IPS-11a (cell line): Measurements from ENCODE around the gene CREBL2.
"Not testable (repeated sequence)": the region's sequence is repeated elsewhere in the genome, so short reads cannot be mapped to it uniquely, and the experiment has no call there.

Experiments used
- H3K4me3 ChIP-seq: one replicate; pipeline ENCODE4 v1.5.1; 2013; ENCODE audit warnings: low read depth, low read length, control low read depth

The CREBL2 gene

GRCh38 chr12:12635651-12636050 is 24.0 kb downstream of the CREBL2 start:
- no peak overlapping the region for H3K4me3 ChIP-seq

DNA sequence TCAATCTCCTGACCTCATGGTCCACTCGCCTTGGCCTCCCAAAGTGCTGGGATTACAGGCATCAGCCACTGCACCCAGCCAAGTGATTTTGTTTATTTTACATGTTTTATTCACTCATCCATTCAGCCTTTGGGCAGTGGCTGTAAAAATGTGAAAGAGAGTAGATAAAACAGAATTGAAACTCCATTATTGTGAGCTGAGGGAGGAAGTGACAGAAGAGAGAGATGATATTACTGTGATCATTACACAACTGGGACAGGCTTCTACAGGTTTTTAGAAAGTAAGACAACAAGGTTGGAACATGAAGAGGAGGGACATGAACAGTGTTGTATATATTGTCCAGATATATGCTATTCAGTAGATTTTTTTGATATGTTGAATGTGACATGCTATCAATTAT is 25.0 kb downstream of the CREBL2 start:
- no peak overlapping the region for H3K4me3 ChIP-seq

DNA sequence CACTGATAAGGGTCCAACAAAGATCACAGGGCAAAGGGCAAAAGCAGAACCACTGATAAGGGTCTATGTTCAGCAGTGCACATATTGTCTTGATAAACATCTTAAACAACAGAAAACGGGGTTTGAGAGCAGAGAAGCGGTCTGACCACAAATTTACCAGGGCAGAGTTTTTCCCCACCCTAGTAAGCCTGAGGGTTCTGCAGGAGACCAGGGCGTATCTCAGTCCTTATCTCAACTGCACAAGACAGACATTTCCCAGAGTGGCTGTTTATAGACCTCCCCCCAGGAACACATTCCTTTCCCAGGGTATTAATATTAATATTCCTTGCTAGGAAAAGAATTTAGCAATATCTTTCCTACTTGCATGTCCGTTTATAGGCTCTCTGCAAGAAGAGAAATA is 28.3 kb downstream of the CREBL2 start:
- H3K4me3 ChIP-seq = not testable (repeated sequence)

DNA sequence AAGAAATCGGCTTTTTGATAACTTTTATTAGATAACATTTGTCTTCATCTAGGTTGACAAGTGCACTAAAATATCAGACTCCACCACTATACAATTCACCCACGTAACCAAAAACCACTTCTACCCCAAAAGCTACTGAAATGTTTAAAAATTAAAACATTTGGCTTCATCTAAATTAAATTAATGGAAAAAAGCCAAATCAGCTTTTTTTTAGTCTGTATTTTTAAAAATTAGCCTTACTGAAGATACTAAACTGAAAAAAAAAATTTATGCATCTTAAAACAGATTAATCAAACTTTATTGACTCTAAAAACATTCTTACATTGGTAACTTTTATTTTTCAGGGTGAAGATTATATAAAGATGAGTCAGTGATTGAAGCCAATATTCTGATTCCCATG is 30.0 kb downstream of the CREBL2 start:
- no peak overlapping the region for H3K4me3 ChIP-seq

DNA sequence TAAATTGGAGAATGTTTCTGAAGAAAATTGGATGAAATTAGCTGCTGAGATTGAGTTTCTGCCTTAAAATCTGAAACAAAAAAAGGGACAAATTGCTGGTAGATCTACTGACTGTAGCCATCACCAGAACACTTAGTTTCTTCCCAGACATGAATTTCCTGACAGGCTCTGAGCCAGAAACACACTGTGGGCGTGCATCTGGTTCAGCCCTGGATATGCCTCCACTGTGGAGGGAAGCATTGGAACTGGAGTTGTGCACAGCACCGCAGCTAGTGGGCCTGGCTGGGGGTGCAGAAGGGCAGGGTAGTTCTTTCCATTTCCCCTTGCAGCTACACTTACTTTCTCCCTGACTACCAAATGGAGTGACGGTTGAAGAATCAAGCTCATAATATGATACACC is 31.2 kb downstream of the CREBL2 start:
- H3K4me3 ChIP-seq = no peak overlapping the region

- H3K4me3 ChIP-seq = no peak overlapping the region
Measured at GRCh38 chr12:12645485-12645884, 33.8 kb downstream of the CREBL2 start.

- not testable (repeated sequence) for H3K4me3 ChIP-seq
Measured at GRCh38 chr12:12645968-12646367, 34.3 kb downstream of the CREBL2 start.

- no peak overlapping the region for H3K4me3 ChIP-seq
Measured at GRCh38 chr12:12646483-12647072, 34.9 kb downstream of the CREBL2 start.

- no peak overlapping the region for H3K4me3 ChIP-seq
Measured at GRCh38 chr12:12648284-12648683, 36.6 kb downstream of the CREBL2 start.

DNA sequence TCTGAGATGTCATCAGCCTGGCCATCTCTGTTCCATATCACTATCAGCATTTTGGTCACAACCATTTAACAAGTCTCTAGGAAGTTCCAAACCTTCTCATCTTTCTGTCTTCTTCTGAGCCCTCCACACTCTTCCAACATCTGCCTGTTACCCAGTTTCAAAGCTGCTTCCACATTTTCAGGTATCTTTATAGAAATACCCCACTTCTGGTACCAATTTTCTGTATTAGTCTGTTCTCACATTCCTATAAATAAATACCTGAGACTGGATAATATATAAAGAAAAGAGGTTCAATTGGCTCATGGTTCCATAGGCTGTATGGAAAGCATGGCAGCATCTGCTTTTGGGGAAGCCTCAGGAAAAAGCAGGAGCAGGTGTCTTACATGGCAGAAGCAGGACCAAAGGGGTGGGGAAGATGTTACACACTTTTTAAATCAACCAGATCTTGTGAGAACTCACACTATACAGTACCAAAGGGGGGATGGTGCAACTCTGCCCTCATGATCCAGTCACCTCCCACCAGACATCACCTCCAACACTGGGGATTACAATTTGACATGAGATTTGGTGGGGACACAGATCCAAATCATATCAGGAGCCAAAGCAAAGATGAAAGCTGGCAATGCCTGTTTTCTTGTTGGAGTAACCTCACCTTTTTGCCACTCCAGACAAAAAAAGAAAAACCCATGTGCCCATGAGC is 37.4 kb downstream of the CREBL2 start:
- no peak overlapping the region for H3K4me3 ChIP-seq

GRCh38 chr12:12651752-12652151 is 40.1 kb downstream of the CREBL2 start:
- no peak overlapping the region for H3K4me3 ChIP-seq

DNA sequence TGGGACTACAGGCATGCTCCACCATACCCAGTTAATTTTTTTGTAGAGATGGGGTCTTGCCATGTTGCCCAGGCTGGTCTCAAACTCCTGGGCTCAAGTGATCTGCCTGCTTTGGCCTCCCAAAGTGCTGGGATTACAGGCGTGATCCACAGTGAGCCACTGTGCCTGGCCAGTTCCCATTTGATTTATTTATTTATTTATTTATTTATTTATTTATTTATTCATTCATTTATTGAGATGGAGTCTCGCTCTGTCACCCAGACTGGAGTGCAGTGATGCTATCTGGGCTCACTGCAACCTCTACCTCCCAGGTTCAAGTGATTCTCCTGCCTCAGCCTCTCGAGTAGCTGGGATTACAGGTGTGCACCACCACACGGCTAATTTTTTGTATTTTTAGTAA is 41.0 kb downstream of the CREBL2 start:
- not testable (repeated sequence) for H3K4me3 ChIP-seq

DNA sequence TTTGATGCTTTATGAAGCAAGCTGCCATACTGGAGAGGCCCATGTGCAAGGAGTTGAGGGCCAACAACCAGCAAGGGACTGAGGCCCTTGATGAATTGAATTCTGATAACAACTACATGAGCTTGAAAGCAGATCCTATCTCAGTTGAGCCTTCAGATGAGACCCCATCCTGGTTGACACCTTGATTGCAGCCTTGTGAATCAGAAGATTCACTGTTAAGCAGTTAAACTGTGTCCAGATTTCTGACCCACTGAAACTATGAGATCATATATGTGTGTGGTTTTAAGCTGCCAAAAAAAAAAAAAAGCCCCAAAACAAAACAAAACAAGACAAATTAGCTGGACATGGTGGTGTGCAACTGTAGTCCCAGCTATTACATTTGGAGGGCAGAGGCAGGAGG is 42.2 kb downstream of the CREBL2 start:
- no peak overlapping the region for H3K4me3 ChIP-seq

DNA sequence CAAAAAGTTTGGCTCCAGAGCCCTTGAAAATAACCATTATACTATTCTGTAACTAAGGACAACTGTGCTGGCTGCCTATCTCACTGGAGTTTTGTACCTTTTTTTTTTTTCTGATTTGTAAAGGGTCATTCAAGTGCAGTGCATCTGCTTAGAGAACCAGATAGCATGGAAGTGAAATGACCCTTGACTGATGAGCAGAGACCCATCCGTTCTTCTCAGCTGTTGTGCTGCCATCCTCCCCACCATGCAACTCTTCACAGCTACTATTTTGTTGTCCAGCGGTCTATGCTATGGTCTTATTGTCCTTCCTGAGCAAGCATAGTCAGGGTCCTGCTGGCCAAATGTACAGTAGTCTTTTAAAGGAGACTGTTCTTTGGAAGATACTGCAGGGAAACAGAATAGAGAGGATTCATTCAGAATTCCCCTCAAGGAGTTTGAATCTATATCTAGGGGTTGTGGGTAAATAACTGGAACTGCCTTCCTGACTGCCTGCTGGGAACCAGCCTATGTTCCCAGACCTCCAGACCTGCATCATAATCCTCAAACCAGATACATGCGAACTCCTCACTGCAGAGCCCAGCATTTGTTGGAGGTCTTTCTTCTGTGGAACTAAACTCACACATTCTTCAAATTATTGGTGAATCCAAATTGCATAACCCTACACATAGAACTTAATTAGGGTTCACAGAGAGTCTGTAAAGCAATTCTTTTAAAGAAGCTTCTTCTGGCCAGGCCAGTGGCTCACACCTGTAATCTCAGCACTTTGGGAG is 43.2 kb downstream of the CREBL2 start:
- H3K4me3 ChIP-seq = no peak overlapping the region

- H3K4me3 ChIP-seq = no peak overlapping the region
Measured at GRCh38 chr12:12660201-12660600, 48.5 kb downstream of the CREBL2 start.

DNA sequence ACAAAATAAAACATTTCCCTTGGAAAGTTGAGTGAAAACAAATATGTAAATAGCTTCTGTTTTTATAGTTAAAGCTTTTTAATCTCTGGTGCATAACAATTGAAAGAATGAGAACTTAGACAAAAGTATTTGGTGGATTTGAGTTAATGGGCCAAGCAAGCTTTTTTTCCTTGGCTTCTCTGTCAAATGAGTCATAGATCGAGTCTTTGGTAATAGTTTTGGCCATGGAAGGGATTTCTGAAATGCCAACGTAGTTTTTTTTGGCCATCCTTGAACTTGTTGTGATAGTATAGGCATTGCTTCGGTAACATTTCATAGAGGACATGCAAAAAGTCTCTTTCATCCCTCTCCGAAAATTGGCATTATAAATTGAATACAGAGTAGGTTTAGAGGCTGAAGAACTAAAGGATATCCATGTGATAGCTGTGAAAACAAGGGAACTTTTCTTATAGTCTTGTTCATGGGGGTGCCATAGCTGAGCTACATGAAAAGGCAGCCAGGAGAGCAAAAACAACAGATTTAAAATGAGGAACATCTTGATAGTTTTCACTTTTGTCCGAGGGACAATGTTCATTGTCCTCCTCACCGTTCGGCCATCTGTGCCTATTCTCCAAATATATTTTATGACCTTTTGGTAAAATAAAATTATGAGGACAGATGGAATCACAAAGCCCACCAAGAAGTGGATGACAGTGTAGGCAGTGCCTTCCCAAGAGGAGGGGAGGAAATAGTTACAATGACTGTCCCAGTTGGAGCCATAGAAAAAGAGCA is 49.6 kb downstream of the CREBL2 start:
- H3K4me3 ChIP-seq = no peak overlapping the region

DNA sequence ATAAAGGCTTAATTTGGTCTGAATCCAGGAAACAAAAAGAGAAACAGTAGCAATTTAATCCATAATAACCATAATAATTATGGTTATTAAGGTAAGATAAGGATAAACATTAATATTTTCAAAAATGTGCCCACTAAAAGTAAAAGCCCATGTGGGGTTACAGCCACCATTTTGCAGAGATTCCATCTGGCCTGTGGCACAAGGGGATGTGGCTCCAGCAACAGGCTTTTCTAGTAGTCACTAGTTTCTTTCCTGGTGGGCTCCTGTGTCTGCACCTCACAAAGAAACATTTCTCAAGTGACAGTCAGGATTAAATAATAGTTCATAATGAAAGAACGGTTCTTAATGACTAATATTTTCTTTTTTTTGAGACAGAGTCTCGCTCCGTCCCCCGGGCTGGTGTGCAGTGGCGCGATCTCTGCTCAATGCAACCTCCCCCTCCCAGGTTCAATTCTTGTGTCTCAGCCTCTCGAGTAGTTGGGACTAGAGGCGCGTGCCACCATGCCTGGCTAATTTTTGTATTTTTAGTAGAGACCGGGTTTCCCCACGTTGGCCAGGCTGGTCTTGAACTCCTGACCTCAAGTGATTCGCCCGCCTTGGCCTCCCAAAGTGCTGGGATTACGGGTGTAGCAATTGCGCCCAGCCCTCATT is 52.1 kb downstream of the CREBL2 start:
- H3K4me3 ChIP-seq = no peak overlapping the region

- H3K4me3 ChIP-seq = no peak overlapping the region
Measured at GRCh38 chr12:12665194-12665593, 53.5 kb downstream of the CREBL2 start.

DNA sequence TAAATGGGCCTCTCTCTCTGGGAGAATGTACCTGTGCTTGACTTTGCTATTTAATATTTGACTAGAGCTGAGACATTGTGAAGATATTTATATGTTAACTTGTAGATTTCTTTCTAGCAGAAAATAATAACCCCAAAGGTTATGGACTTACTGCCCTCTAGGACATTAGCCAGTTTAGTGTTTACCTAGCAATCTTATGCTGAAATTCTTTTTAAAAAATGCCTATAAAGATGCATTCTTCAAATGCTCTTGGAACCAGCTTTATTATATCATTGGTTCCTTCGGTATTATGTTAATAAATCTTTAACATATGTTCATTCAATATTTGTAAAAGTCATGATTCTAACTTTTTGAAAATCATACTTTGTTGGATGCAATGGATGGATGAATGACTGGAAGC is 56.3 kb downstream of the CREBL2 start:
- H3K4me3 ChIP-seq = no peak overlapping the region

DNA sequence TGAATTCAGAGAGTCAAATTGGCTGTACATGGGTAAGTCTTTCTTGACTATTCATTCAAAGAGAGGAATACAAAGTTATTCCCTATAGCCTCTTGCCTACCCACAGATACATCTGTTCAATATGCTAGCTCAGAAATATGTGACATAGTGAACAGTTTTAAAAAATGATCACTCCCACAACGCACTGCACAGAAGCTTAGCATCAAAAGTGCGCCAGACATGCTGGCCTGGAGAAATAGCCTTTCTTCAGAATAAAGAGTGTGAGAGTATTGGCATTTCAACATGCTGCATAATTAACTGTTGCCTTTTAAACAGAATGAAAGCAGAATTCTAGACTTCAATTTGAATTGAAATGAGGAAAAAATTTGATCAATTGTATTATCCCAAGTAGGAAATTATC is 57.3 kb downstream of the CREBL2 start:
- no peak overlapping the region for H3K4me3 ChIP-seq
